Osteocyte (in vitro differentiated cells): Measurements from ENCODE around the gene PLXNA4. TPM values are rescaled to one million over a fixed set of nuclear protein-coding genes. Genes with fewer than 3 reads are reported as not detected.

Source experiments
- DNase-seq: peaks from one replicate; pipeline ENCODE4 v3.0.0; 2021; ENCODE audit warnings: mixed read lengths; ENCODE audit not compliant: unreplicated experiment; ENCODE audit errors: extremely low spot score
- H3K27ac Mint-ChIP-seq: one replicate; pipeline ENCODE4 v1.8.0; 2021; ENCODE audit warnings: mild to moderate bottlenecking, mixed read lengths; ENCODE audit not compliant: unreplicated experiment
- H3K27me3 Mint-ChIP-seq: one replicate; pipeline ENCODE4 v1.8.0; 2021; ENCODE audit warnings: mixed read lengths; ENCODE audit not compliant: unreplicated experiment
- H3K36me3 Mint-ChIP-seq: one replicate; pipeline ENCODE4 v1.8.0; 2021; ENCODE audit warnings: mixed read lengths; ENCODE audit not compliant: unreplicated experiment
- H3K4me1 Mint-ChIP-seq: one replicate; pipeline ENCODE4 v1.8.0; 2021; ENCODE audit warnings: mixed read lengths; ENCODE audit not compliant: unreplicated experiment
- H3K4me3 Mint-ChIP-seq: one replicate; pipeline ENCODE4 v1.8.0; 2021; ENCODE audit warnings: mild to moderate bottlenecking, moderate library complexity, mixed read lengths; ENCODE audit not compliant: unreplicated experiment
- H3K9me3 Mint-ChIP-seq: one replicate; pipeline ENCODE4 v1.8.0; 2021; ENCODE audit warnings: mixed read lengths; ENCODE audit not compliant: unreplicated experiment
- total RNA-seq: library from RNA; stranded (reverse); gene quantifications from 2 replicates; pipeline ENCODE4 v1.2.1, GENCODE V29; 2021
- TF ChIP-seq, protein P1 (sequence below): fragments of 200-600 bp; sonication (generic); IDR thresholded peaks from 2 replicates; pipeline ENCODE4 v1.5.0; 2021; ENCODE audit warnings: antibody characterized with exemption, mild to moderate bottlenecking, moderate library complexity

Gene PLXNA4
- total RNA-seq, 1 donor from 2014 or later, result 59.0 TPM

DNA sequence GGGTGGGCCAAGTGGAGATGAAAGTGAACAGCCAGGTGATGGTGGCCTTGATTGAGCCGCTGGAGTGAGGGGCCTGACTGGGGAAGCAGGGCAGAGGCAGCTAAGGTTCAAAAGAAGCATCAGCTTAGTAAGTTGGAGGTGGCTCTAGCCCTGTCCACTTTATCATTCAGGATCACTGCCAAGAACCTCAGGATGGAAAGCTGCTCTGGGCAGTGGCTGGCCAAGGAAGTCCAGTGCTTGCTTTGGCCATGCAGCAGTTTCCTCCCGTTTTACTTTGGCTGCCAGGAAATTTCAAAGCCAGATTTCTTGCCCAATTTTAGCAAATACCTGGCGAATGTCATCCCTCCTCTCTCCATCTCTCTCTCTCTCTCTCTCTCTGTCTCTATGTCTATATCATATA is 384.9 kb downstream of the PLXNA4 start:
- Mint-ChIP-seq H3K27me3 (no peaks in the 10 kb centered on the region), H3K4me3 (no peak overlapping the region), H3K36me3 (peaks cover 28% of the 10 kb centered on the region), H3K4me1 (no peaks in the 10 kb centered on the region), H3K27ac (no peak overlapping the region), H3K9me3 (peaks cover 7% of the 10 kb centered on the region)
- no peak for DNase-seq
- TF ChIP-seq, protein P1, sequence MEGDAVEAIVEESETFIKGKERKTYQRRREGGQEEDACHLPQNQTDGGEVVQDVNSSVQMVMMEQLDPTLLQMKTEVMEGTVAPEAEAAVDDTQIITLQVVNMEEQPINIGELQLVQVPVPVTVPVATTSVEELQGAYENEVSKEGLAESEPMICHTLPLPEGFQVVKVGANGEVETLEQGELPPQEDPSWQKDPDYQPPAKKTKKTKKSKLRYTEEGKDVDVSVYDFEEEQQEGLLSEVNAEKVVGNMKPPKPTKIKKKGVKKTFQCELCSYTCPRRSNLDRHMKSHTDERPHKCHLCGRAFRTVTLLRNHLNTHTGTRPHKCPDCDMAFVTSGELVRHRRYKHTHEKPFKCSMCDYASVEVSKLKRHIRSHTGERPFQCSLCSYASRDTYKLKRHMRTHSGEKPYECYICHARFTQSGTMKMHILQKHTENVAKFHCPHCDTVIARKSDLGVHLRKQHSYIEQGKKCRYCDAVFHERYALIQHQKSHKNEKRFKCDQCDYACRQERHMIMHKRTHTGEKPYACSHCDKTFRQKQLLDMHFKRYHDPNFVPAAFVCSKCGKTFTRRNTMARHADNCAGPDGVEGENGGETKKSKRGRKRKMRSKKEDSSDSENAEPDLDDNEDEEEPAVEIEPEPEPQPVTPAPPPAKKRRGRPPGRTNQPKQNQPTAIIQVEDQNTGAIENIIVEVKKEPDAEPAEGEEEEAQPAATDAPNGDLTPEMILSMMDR, result no peak

DNA sequence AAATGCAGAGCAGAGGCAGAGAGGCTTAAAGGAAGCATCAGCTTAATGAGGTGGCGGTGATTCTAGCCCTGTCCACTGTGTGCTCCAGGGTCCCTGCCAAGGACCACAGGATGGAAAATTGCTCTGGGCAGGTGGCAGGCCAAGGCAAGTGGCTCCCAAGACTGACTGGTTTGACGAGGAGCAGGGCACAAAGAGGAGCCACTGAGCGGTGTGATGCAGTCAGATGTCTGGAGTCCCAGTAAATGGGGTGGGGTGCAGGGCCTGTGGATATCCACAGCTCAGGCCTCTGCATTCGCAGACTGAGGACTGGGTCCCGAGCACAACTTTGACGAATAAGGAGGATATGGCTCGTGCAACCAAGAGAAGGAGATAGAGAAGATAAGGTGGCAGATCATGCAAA is 385.6 kb downstream of the PLXNA4 start:
- H3K9me3 Mint-ChIP-seq, result peaks cover 7% of the 10 kb centered on the region
- no peak for DNase-seq
- H3K27me3 Mint-ChIP-seq, result no peaks in the 10 kb centered on the region
- TF ChIP-seq, protein P1, result no peak
- peaks cover 28% of the 10 kb centered on the region for H3K36me3 Mint-ChIP-seq
- H3K27ac Mint-ChIP-seq, result no peak overlapping the region
- H3K4me1 Mint-ChIP-seq, result no peaks in the 10 kb centered on the region
- no peak overlapping the region for H3K4me3 Mint-ChIP-seq

DNA sequence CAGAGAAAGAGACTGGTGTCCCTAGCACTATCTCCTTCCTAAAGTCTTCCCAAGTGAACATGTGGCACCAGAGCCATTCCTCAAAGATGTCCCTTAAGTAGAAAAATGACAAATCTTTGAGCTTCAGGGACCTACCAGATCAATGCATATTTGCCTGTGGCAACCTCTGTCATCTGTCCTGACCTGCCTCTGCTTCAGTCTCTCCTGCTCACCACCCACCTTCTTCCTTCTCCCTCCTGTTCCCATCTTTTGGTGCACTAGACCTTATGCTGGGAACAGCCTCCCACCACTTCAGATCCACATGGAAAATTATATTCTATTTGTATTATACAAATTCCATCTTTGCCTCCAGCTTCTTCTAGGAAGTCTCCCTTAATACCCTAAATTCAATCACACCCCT is 386.4 kb downstream of the PLXNA4 start:
- Mint-ChIP-seq H3K4me3 (no peak overlapping the region), H3K36me3 (peaks cover 27% of the 10 kb centered on the region), H3K27me3 (no peaks in the 10 kb centered on the region), H3K27ac (no peak overlapping the region), H3K9me3 (peaks cover 7% of the 10 kb centered on the region), H3K4me1 (no peaks in the 10 kb centered on the region)
- TF ChIP-seq, protein P1, result no peak
- DNase-seq, result no peak

DNA sequence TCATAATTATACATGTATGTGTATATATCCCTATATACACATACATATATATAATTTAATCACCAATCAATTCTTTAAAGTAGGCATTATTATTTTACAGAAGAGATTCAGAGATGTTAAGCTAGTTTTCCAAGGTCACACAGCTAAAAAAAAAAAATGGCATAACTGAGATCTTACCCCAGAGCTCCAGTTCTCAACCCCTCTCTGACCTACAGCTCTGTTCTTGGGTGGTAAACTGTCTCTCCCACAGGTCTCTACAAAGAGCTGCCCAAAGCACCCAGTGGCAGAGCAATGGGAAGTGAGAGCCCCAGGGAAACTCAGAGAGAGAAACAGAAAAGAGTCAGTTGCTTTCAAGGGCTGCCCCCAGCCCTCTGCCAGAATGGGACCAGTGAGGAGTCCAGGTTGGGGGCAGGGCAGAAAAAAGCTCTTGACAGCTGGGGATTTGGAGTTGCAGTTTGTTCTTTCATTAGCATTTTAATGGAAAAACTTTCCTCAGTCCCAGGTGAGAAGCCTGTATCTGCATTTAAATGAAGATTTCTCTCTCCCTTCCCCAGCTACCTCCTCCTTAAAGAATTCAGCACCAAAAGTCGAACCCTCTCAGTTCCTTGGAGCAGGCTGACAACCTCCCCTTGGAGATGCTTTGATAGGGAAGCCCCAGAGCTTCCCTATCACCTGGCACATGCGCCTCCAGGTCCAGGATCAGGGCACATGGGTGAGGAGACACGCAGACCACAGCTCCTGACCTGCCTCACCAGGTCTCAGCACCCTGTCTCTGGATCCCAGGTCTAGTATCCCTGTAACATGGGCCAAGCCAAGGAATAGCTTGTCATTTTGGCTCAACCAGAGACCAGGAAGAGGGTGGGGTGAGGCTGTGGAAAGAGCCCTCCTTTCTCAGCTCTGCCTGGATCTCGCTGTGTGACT is 388.1 kb downstream of the PLXNA4 start:
- Mint-ChIP-seq H3K27me3 (no peaks in the 10 kb centered on the region), H3K27ac (no peak overlapping the region), H3K36me3 (peaks cover 20% of the 10 kb centered on the region), H3K4me1 (no peaks in the 10 kb centered on the region), H3K9me3 (peaks cover 7% of the 10 kb centered on the region), H3K4me3 (no peak overlapping the region)
- TF ChIP-seq, protein P1, result no peak
- DNase-seq, result no peak

DNA sequence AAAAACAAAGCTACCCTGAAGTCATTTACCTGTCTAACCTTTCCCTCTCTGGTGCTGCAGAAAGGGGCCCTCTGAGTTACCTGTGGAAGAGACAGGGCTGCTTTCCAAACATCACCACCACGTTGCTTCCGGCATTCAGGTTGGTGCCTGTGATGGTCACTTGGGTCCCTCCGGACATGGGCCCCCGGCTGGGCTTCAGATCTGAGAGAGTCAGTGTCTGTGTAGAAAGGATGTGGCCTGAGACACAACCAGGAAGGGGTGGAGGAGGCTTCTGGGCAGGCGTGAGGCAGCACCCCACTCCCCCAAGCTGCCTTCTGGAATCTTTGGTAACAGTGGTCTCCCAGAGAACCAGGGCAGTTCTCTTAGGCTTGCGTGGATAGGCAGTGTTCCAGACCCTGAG is 388.9 kb downstream of the PLXNA4 start:
- H3K4me1 Mint-ChIP-seq, result no peaks in the 10 kb centered on the region
- TF ChIP-seq, protein P1, result no peak
- H3K27me3 Mint-ChIP-seq, result no peaks in the 10 kb centered on the region
- peaks cover 7% of the 10 kb centered on the region for H3K9me3 Mint-ChIP-seq
- no peak overlapping the region for H3K4me3 Mint-ChIP-seq
- no peak overlapping the region for H3K27ac Mint-ChIP-seq
- no peak for DNase-seq
- peaks cover 19% of the 10 kb centered on the region for H3K36me3 Mint-ChIP-seq
